Endothelial cell (in vitro differentiated cells): Measurements from ENCODE around the gene FAF2. TPM values are rescaled to one million over a fixed set of nuclear protein-coding genes. Genes with fewer than 3 reads are reported as not detected.

Source experiments
- DNase-seq: peaks from one replicate; pipeline ENCODE4 v3.0.0; 2021; ENCODE audit warnings: low spot score
- H3K27ac Mint-ChIP-seq: one replicate; pipeline ENCODE4 v1.8.0; 2021; ENCODE audit warnings: mixed read lengths, inconsistent platforms; ENCODE audit not compliant: unreplicated experiment
- H3K27me3 Mint-ChIP-seq: one replicate; pipeline ENCODE4 v1.8.0; 2021; ENCODE audit warnings: mild to moderate bottlenecking, moderate library complexity, mixed read lengths, inconsistent platforms; ENCODE audit not compliant: unreplicated experiment
- H3K36me3 Mint-ChIP-seq: one replicate; pipeline ENCODE4 v1.8.0; 2021; ENCODE audit warnings: mild to moderate bottlenecking, low read depth, mixed read lengths, inconsistent platforms; ENCODE audit not compliant: unreplicated experiment
- H3K4me1 Mint-ChIP-seq: one replicate; pipeline ENCODE4 v1.8.0; 2021; ENCODE audit warnings: mild to moderate bottlenecking, mixed read lengths, inconsistent platforms; ENCODE audit not compliant: unreplicated experiment
- H3K4me3 Mint-ChIP-seq: one replicate; pipeline ENCODE4 v1.8.0; 2021; ENCODE audit warnings: mild to moderate bottlenecking, mixed read lengths, inconsistent platforms; ENCODE audit not compliant: unreplicated experiment
- H3K9me3 Mint-ChIP-seq: one replicate; pipeline ENCODE4 v1.8.0; 2021; ENCODE audit warnings: mixed read lengths, inconsistent platforms; ENCODE audit not compliant: unreplicated experiment
- CTCF ChIP-seq: fragments of 200-600 bp; sonication (generic); IDR thresholded peaks from one replicate; pipeline ENCODE4 v1.5.0; 2021; ENCODE audit warnings: antibody characterized with exemption; ENCODE audit not compliant: unreplicated experiment
- total RNA-seq: library from RNA; stranded (reverse); fragmentation: NEBNext Ultra II Directional; extraction: Animal tissue kit (Norgen Biotek cat#: 25700); gene quantifications from one replicate; pipeline ENCODE4 v1.2.1, GENCODE V29; 2021; ENCODE audit not compliant: unreplicated experiment

FAF2 gene
- total RNA-seq, 1 donor from 2014 or later = 40.6 TPM

DNA sequence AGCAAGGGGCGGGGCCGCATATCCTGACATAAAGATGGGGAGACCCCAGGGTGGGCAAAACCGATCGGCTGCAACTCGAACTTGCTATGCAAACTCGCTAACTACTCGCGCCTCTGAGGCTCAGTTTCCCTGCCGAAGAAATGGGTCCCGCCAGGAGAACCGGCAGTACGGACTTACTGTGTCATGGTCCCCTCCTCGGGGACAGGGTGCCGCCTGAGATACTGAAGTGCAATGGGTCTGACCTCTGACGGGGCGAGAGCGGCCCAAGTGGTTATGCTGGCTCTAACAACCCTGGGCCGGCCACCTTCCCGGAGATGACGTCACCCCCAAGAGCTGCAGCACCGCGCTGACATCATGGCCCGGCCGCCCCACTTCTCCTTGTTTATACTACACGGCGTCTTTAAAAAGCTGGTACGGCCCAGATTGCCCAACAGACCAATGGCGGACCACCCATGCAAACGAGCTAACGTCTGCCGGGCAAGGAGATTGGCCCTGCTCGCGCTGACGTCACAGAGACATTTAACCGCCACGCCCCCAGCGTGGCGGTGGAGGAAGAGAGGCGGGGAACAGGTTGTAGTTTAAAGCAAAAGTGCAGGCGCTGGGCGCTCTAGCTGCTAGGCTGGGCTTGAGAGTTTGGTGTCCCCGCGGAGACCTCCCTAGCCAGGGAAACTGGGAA, 89.5 kb downstream of the FAF2 start:
- H3K27ac Mint-ChIP-seq = peak overlapping the region; percentile 98
- no peak for TF ChIP-seq CTCF
- peak; percentile 90 for DNase-seq
- H3K36me3 Mint-ChIP-seq = peaks cover 11% of the 10 kb centered on the region
- H3K4me1 Mint-ChIP-seq = peaks cover 69% of the 10 kb centered on the region
- H3K4me3 Mint-ChIP-seq = peak overlapping the region; percentile 96
- H3K27me3 Mint-ChIP-seq = peaks cover 25% of the 10 kb centered on the region
- no peaks in the 10 kb centered on the region for H3K9me3 Mint-ChIP-seq

- Mint-ChIP-seq H3K9me3 (no peaks in the 10 kb centered on the region), H3K27me3 (peaks cover 25% of the 10 kb centered on the region), H3K4me3 (peak overlapping the region; percentile 96), H3K36me3 (peaks cover 11% of the 10 kb centered on the region), H3K4me1 (peaks cover 65% of the 10 kb centered on the region), H3K27ac (peak overlapping the region; percentile 98)
- no peak for DNase-seq
- TF ChIP-seq CTCF = no peak
Observed at GRCh38 chr5:176538230-176538988, 90.2 kb downstream of the FAF2 start.

DNA sequence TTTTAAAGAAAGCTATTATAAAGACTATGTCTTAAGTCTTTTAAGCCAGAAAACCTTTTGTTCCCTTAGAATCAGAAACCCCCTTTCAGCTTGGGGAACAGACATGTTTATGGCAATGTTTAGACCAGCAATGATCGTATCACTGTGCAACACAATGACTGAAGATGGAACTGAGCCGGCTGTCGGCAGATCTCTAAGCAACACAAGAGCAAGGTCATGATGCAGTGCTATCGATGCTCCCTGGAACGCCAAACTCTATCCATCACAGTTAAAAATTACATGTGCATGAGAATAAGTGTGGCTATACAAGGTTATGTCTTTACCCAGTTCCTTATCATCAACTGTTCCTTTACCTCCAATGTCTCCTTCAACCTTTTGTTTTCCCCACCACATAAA, 90.8 kb downstream of the FAF2 start:
- no peaks in the 10 kb centered on the region for H3K9me3 Mint-ChIP-seq
- H3K27ac Mint-ChIP-seq = no peak overlapping the region
- H3K36me3 Mint-ChIP-seq = peaks cover 11% of the 10 kb centered on the region
- no peak overlapping the region for H3K4me3 Mint-ChIP-seq
- peaks cover 60% of the 10 kb centered on the region for H3K4me1 Mint-ChIP-seq
- no peak for DNase-seq
- peaks cover 25% of the 10 kb centered on the region for H3K27me3 Mint-ChIP-seq
- no peak for TF ChIP-seq CTCF

DNA sequence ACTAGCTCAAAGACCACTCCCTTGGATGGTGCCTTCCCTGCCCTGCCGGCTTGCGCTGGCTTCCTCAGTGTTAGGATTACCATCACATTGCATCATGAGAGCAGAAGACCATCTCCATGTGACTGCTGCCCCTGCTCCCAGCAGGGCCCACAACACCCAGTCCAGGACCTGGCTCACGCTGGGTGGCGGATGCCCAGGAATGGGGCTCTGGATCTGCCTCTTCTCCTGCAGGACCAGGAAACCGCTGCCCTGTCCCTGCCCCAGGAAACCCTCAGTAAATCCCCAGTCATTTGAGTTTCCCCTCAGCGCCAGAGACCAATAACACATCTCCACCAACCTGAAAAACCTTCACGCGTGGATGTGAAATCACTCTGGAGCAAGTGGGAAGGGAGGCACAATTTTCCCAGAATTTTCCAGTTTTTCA, 92.3 kb downstream of the FAF2 start:
- no peaks in the 10 kb centered on the region for H3K9me3 Mint-ChIP-seq
- H3K36me3 Mint-ChIP-seq = peaks cover 4% of the 10 kb centered on the region
- peaks cover 23% of the 10 kb centered on the region for H3K27me3 Mint-ChIP-seq
- TF ChIP-seq CTCF = no peak
- peak overlapping the region; percentile 42 for H3K27ac Mint-ChIP-seq
- DNase-seq = no peak
- peaks cover 46% of the 10 kb centered on the region for H3K4me1 Mint-ChIP-seq
- H3K4me3 Mint-ChIP-seq = peak overlapping the region; percentile 28

DNA sequence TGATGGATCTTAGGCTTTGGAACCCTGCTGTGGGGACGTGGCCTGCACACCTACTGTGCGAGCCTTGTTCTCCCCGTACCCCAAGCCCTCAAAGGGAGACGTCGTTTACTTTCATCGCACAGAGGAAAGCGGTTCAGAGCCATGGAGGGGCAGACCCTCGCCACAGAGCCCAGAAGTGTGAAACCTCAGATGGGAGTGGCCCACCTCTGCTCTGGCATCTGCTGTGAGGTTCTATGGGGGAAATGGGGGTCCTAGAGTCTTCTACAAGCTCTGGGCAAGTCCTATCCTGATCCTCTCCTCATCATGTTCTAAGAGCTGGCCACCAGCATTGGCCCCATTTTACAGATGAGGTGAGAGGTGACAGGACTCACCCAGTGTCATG, 92.8 kb downstream of the FAF2 start:
- H3K27me3 Mint-ChIP-seq = peaks cover 21% of the 10 kb centered on the region
- DNase-seq = no peak
- peak overlapping the region; percentile 42 for H3K27ac Mint-ChIP-seq
- TF ChIP-seq CTCF = no peak
- no peaks in the 10 kb centered on the region for H3K9me3 Mint-ChIP-seq
- H3K4me3 Mint-ChIP-seq = peak overlapping the region; percentile 28
- peaks cover 41% of the 10 kb centered on the region for H3K4me1 Mint-ChIP-seq
- H3K36me3 Mint-ChIP-seq = peaks cover 4% of the 10 kb centered on the region
